ENCODE data around the gene CEP131. TPM values are rescaled to one million over a fixed set of nuclear protein-coding genes. Genes with fewer than 3 reads are reported as not detected.

Gene CEP131
- total and polyA plus RNA-seq, 5 donors from 2014 or later = 1.4 to 9.9 (median 2.0) TPM

DNA sequence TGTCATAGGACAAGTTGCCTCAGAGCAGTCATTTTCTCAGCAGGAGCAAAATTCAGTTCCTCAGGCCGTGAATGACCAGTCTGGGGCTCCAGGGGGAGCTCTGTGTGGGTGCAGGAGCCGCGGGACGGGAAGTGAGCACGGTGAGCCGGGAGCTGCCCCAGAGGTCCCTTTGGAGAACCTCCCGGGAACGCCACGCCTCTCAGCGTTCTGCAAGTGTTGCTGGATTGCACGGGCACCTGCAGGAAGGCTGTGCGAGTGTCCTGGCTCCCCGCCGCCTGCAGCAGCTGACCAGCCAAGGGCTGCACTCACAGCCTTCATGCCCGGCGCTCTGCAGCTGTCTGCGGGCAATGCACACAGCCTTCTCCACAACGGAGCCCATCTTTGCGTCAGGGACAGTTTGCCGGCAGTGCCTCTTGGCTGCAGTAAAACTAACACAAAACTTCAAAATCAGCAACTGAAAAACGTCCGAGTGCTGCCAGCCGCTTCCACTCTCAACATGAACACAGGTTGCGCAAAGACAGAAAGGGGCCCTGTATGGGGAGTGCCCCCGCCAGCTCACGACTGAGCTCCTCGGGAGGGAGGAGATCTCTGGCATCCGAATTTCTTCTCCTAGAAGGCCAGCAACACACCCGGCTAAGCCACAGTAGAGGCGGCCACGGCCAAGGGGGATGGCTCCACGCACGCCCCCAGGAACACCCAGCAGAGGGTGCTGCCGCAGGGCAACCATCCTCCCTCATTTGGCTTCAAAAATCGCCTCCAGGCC lies 32.4 kb upstream of the CEP131 start:
- no peak overlapping the region for H3K27ac Mint-ChIP-seq
- H3K27me3 Mint-ChIP-seq = no peaks in the 10 kb centered on the region
- H3K4me1 Mint-ChIP-seq = peaks cover 3 to 10% (median 8%) of the 10 kb centered on the region in 4 donors
- Histone ChIP-seq H3K4me3 (ENCODE audit: low read depth, low read length) (no peak overlapping the region), H3K4me1 (ENCODE audit: control insufficient read depth, insufficient read depth, low read length, poor library complexity, severe bottlenecking) (no peaks in the 10 kb centered on the region), H3K9me3 (ENCODE audit: control insufficient read depth in 2 of 2, low read length in 2 of 2) (no peaks in the 10 kb centered on the region), H3K36me3 (ENCODE audit: control insufficient read depth, insufficient read depth, low read length) (peaks cover 38% of the 10 kb centered on the region), H3K27me3 (ENCODE audit: control insufficient read depth, insufficient read depth, low read length) (no peaks in the 10 kb centered on the region), H3K27ac (ENCODE audit: insufficient read depth, low read length, poor library complexity, severe bottlenecking) (no peak overlapping the region)
- H3K4me3 Mint-ChIP-seq = no peak overlapping the region
- peaks cover 0 to 1% (median 0%) of the 10 kb centered on the region in 7 donors for H3K9me3 Mint-ChIP-seq
- ATAC-seq (ENCODE audit: low read depth in 2 of 2) = no peak
- peaks cover 11% of the 10 kb centered on the region for H3K36me3 Mint-ChIP-seq
- DNase-seq = no peak

DNA sequence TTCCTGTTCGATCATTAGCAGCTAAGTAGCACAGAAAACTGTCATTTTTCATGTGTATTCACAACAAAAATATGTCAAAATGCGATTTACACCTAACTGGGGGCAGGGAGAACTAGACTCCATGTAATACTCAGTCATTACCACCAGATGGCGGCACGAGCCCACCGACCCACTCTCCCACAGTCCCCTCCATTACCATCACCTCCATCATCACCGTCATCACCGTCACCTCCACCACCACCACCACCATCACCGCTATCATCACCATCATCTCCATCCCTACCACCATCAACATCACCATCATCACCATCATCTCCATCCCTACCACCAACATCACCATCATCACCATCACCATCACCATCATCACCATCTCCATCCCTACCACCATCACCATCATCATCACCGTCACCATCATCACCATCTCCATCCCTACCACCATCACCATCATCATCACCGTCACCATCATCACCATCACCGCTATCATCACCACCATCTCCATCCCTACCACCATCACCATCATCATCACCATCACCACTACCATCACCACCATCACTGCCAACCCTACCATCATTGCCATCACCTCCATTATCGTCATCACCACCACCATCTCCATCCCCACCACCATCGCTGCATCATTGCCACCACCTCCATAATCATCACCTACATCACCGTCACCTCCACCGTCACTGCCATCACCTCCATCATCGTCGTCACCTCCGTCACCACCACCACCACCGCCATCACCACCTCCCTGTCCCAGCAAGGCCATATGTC lies 30.8 kb upstream of the CEP131 start:
- peak; percentile 41 to 67 (median 57) for DNase-seq
- Mint-ChIP-seq H3K27me3 (no peaks in the 10 kb centered on the region), H3K36me3 (peaks cover 11% of the 10 kb centered on the region), H3K27ac (peak overlapping the region; percentile 1 to 90 (median 76)), H3K9me3 (peaks cover 0 to 1% (median 0%) of the 10 kb centered on the region in 7 donors), H3K4me3 (no peak overlapping the region), H3K4me1 (peaks cover 3 to 10% (median 8%) of the 10 kb centered on the region in 4 donors)
- peaks cover 27% of the 10 kb centered on the region for H3K36me3 ChIP-seq (ENCODE audit: control insufficient read depth, insufficient read depth, low read length)
- H3K4me1 ChIP-seq (ENCODE audit: control insufficient read depth, insufficient read depth, low read length, poor library complexity, severe bottlenecking) = no peaks in the 10 kb centered on the region
- no peaks in the 10 kb centered on the region for H3K9me3 ChIP-seq (ENCODE audit: control insufficient read depth in 2 of 2, low read length in 2 of 2)
- ATAC-seq (ENCODE audit: low read depth in 2 of 2) = peak; percentile 67 to 73
- no peak overlapping the region for H3K4me3 ChIP-seq (ENCODE audit: low read depth, low read length)
- H3K27me3 ChIP-seq (ENCODE audit: control insufficient read depth, insufficient read depth, low read length) = no peaks in the 10 kb centered on the region
- no peak overlapping the region for H3K27ac ChIP-seq (ENCODE audit: insufficient read depth, low read length, poor library complexity, severe bottlenecking)

DNA sequence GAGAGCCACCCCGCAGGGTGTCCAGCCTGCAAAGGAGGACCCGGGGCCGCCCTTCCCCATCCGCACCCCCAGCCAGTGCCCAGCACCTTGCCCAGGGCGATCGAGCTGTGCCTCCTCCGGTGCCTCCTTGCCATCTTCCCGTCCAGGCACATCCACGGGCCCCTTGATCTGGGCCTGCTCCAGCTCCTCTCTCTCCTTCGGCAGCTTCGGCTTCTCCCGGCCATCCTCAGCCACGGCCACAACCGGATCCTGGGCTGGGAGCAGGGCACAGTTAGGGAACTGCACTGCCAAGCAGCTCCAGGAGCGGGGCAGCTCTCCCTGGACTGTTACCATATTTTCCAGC lies 30.2 kb upstream of the CEP131 start:
- Mint-ChIP-seq H3K36me3 (peaks cover 11% of the 10 kb centered on the region), H3K4me1 (peaks cover 3 to 10% (median 8%) of the 10 kb centered on the region in 4 donors), H3K27me3 (no peaks in the 10 kb centered on the region), H3K27ac (peak overlapping the region in 2 of 3 donors; percentile 1 to 90), H3K4me3 (no peak overlapping the region), H3K9me3 (peaks cover 0 to 1% (median 0%) of the 10 kb centered on the region in 7 donors)
- Histone ChIP-seq H3K4me3 (ENCODE audit: low read depth, low read length) (no peak overlapping the region), H3K9me3 (ENCODE audit: control insufficient read depth in 2 of 2, low read length in 2 of 2) (no peaks in the 10 kb centered on the region), H3K4me1 (ENCODE audit: control insufficient read depth, insufficient read depth, low read length, poor library complexity, severe bottlenecking) (no peaks in the 10 kb centered on the region), H3K27me3 (ENCODE audit: control insufficient read depth, insufficient read depth, low read length) (no peaks in the 10 kb centered on the region), H3K36me3 (ENCODE audit: control insufficient read depth, insufficient read depth, low read length) (peaks cover 27% of the 10 kb centered on the region), H3K27ac (ENCODE audit: insufficient read depth, low read length, poor library complexity, severe bottlenecking) (no peak overlapping the region)
- DNase-seq (no peak), ATAC-seq (ENCODE audit: low read depth in 2 of 2) (no peak)

DNA sequence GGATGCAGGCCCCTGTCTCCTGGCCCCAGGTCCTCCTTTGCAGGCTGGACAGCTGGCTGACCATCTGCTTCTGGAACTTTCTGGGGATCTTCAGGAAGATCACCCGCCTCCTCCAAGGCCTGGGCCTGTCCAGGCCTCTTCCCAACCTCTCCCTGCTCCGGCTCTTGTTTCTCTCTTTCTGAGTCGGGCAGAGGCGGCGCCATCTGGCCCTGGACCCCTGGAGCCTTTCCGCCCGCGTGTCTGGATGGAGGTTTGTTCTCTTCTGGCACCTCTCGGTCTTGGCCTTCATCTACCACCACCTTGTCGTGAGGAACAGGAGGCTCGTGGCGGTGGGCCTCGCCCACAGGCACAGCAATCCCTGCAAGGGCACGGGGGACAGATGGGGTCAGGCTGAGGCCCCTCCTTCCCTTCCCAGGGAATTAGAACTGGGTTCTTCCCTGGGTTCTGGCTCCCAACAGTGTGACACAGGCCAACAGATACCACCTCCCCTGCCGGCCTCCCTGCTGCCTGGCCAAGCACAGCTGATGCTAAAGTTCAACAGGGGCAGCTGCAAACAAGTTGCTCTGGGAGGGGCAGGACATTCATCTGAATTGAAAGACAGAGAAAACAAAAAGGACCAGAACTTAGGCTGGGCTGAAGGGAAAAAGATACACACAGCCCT lies 29.7 kb upstream of the CEP131 start:
- no peaks in the 10 kb centered on the region for H3K27me3 Mint-ChIP-seq
- H3K4me1 ChIP-seq (ENCODE audit: control insufficient read depth, insufficient read depth, low read length, poor library complexity, severe bottlenecking) = no peaks in the 10 kb centered on the region
- no peaks in the 10 kb centered on the region for H3K9me3 ChIP-seq (ENCODE audit: control insufficient read depth in 2 of 2, low read length in 2 of 2)
- peaks cover 0 to 1% (median 0%) of the 10 kb centered on the region in 7 donors for H3K9me3 Mint-ChIP-seq
- H3K4me3 Mint-ChIP-seq = no peak overlapping the region
- H3K36me3 Mint-ChIP-seq = peaks cover 11% of the 10 kb centered on the region
- peaks cover 3 to 10% (median 8%) of the 10 kb centered on the region in 4 donors for H3K4me1 Mint-ChIP-seq
- H3K27ac Mint-ChIP-seq = no peak overlapping the region
- peaks cover 27% of the 10 kb centered on the region for H3K36me3 ChIP-seq (ENCODE audit: control insufficient read depth, insufficient read depth, low read length)
- no peaks in the 10 kb centered on the region for H3K27me3 ChIP-seq (ENCODE audit: control insufficient read depth, insufficient read depth, low read length)
- DNase-seq (no peak), ATAC-seq (ENCODE audit: low read depth in 2 of 2) (no peak)
- no peak overlapping the region for H3K4me3 ChIP-seq (ENCODE audit: low read depth, low read length)
- no peak overlapping the region for H3K27ac ChIP-seq (ENCODE audit: insufficient read depth, low read length, poor library complexity, severe bottlenecking)

DNA sequence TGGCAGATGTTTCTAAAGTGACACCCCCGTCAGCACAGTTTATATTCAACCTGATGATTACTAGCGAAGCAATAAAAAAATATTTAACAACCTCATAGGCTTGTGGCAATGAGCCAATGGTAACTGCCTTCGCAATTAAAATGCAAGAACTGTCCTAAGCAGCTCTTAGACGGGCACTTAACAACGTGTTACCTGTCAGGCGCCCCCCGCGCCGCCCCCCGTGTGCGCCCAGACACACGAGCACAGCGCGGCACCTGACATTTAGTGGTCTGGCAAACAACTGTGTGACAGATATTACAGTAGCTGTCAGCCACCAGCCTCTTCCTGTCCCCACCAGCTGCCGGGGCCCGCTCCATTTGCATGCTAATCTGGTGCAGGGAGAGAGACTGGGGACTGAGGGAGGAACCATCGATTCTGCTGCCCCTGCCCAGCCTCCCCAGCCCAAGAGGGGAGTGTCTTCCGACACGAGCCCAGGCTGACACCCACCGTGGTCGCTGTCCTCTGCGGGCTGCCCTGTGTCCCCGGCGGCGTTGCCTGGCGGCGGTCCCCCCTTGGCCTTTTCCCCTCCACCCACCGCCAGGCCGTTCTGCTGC lies 29.0 kb upstream of the CEP131 start:
- H3K27ac Mint-ChIP-seq = no peak overlapping the region
- peaks cover 3 to 10% (median 8%) of the 10 kb centered on the region in 4 donors for H3K4me1 Mint-ChIP-seq
- H3K36me3 Mint-ChIP-seq = peaks cover 11% of the 10 kb centered on the region
- H3K9me3 Mint-ChIP-seq = peaks cover 0 to 1% (median 0%) of the 10 kb centered on the region in 7 donors
- Histone ChIP-seq H3K27ac (ENCODE audit: insufficient read depth, low read length, poor library complexity, severe bottlenecking) (no peak overlapping the region), H3K4me3 (ENCODE audit: low read depth, low read length) (no peak overlapping the region), H3K27me3 (ENCODE audit: control insufficient read depth, insufficient read depth, low read length) (no peaks in the 10 kb centered on the region), H3K36me3 (ENCODE audit: control insufficient read depth, insufficient read depth, low read length) (peaks cover 27% of the 10 kb centered on the region), H3K9me3 (ENCODE audit: control insufficient read depth in 2 of 2, low read length in 2 of 2) (no peaks in the 10 kb centered on the region), H3K4me1 (ENCODE audit: control insufficient read depth, insufficient read depth, low read length, poor library complexity, severe bottlenecking) (no peaks in the 10 kb centered on the region)
- DNase-seq (no peak), ATAC-seq (ENCODE audit: low read depth in 2 of 2) (no peak)
- no peaks in the 10 kb centered on the region for H3K27me3 Mint-ChIP-seq
- H3K4me3 Mint-ChIP-seq = no peak overlapping the region

DNA sequence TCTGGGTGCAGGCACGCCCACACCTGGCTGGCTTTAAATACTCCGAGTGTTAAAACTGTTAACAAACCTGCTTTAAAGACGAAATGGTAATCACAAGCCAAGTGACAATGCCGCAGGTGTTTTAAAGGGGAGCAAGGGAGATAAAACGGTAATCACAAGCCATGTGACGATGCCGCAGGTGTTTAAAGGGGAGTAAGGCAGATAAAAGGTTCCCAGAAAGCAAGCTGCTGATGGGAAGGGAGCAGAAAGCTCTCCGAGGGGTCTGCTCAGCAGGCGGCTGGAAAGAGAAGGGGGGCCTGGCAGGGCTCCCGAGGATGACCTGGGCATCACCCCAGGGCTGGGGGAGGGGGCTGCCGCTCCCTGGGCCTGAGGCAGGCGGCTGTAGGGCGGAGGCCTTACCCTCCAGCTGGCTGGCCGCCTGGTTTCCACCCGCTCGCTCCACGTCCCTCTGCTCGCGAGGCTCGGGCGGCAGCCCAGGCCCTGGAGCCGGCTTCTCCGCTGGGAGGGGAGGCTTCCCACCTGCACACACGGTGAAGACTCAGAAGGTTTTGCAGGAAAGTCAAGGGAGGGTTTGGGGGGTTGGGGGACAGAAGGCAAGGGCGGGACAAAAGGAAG lies 28.4 kb upstream of the CEP131 start:
- Histone ChIP-seq H3K9me3 (ENCODE audit: control insufficient read depth in 2 of 2, low read length in 2 of 2) (no peaks in the 10 kb centered on the region), H3K4me3 (ENCODE audit: low read depth, low read length) (no peak overlapping the region), H3K27me3 (ENCODE audit: control insufficient read depth, insufficient read depth, low read length) (no peaks in the 10 kb centered on the region), H3K4me1 (ENCODE audit: control insufficient read depth, insufficient read depth, low read length, poor library complexity, severe bottlenecking) (no peaks in the 10 kb centered on the region), H3K27ac (ENCODE audit: insufficient read depth, low read length, poor library complexity, severe bottlenecking) (no peak overlapping the region), H3K36me3 (ENCODE audit: control insufficient read depth, insufficient read depth, low read length) (peaks cover 24% of the 10 kb centered on the region)
- ATAC-seq (ENCODE audit: low read depth in 2 of 2) (no peak), DNase-seq (no peak)
- Mint-ChIP-seq H3K9me3 (peaks cover 0 to 1% (median 0%) of the 10 kb centered on the region in 7 donors), H3K27ac (no peak overlapping the region), H3K4me1 (peaks cover 3 to 10% (median 8%) of the 10 kb centered on the region in 4 donors), H3K27me3 (no peaks in the 10 kb centered on the region), H3K4me3 (no peak overlapping the region), H3K36me3 (peaks cover 11% of the 10 kb centered on the region)
